ENCODE results near the gene CCDC34. TPM values are rescaled to one million over a fixed set of nuclear protein-coding genes. Genes with fewer than 3 reads are reported as not detected.

The CCDC34 gene
- total RNA-seq, 1 donor from 2014 or later, result 5.6 TPM

GRCh38 chr11:27403195-27403594, 40.2 kb upstream of the CCDC34 start:
- Histone ChIP-seq H3K36me3 (ENCODE audit: control insufficient read depth, insufficient read depth, low read length) (no peaks in the 10 kb centered on the region), H3K27me3 (ENCODE audit: control insufficient read depth, insufficient read depth, low read length) (no peaks in the 10 kb centered on the region), H3K4me3 (ENCODE audit: low read depth, low read length) (no peak overlapping the region)
- DNase-seq (ENCODE audit: low read depth), result no peak
- no peak for TF ChIP-seq CTCF (IDR thresholded peaks at IDR 0.05; ENCODE audit: insufficient read depth, low read length, poor library complexity, severe bottlenecking)

- Histone ChIP-seq H3K36me3 (ENCODE audit: control insufficient read depth, insufficient read depth, low read length) (no peaks in the 10 kb centered on the region), H3K27me3 (ENCODE audit: control insufficient read depth, insufficient read depth, low read length) (no peaks in the 10 kb centered on the region), H3K4me3 (ENCODE audit: low read depth, low read length) (no peak overlapping the region)
- no peak for DNase-seq (ENCODE audit: low read depth)
- TF ChIP-seq CTCF (IDR thresholded peaks at IDR 0.05; ENCODE audit: insufficient read depth, low read length, poor library complexity, severe bottlenecking), result no peak
These were observed 39.4 kb upstream of the CCDC34 start for GRCh38 chr11:27402450-27402849.

- H3K4me3 ChIP-seq (ENCODE audit: low read depth, low read length), result no peak overlapping the region
- no peak for TF ChIP-seq CTCF (IDR thresholded peaks at IDR 0.05; ENCODE audit: insufficient read depth, low read length, poor library complexity, severe bottlenecking)
These were observed 38.9 kb upstream of the CCDC34 start for GRCh38 chr11:27401833-27402316.

GRCh38 chr11:27401280-27401832, 38.3 kb upstream of the CCDC34 start:
- DNase-seq (ENCODE audit: low read depth), result no peak
- H3K27me3 ChIP-seq (ENCODE audit: control insufficient read depth, insufficient read depth, low read length), result no peaks in the 10 kb centered on the region
- H3K4me3 ChIP-seq (ENCODE audit: low read depth, low read length), result no peak overlapping the region
- no peaks in the 10 kb centered on the region for H3K36me3 ChIP-seq (ENCODE audit: control insufficient read depth, insufficient read depth, low read length)
- TF ChIP-seq CTCF (IDR thresholded peaks at IDR 0.05; ENCODE audit: insufficient read depth, low read length, poor library complexity, severe bottlenecking), result no peak

More at GRCh38 chr11:27401833-27402316, 38.9 kb upstream of the CCDC34 start:
- no peaks in the 10 kb centered on the region for H3K27me3 ChIP-seq (ENCODE audit: control insufficient read depth, insufficient read depth, low read length)
- no peak for DNase-seq (ENCODE audit: low read depth)
- H3K36me3 ChIP-seq (ENCODE audit: control insufficient read depth, insufficient read depth, low read length), result no peaks in the 10 kb centered on the region

- TF ChIP-seq CTCF (IDR thresholded peaks at IDR 0.05; ENCODE audit: insufficient read depth, low read length, poor library complexity, severe bottlenecking), result no peak
These were observed 35.4 kb upstream of the CCDC34 start for GRCh38 chr11:27398400-27398770.

More at GRCh38 chr11:27398400-27398770, 35.4 kb upstream of the CCDC34 start:
- Histone ChIP-seq H3K4me3 (ENCODE audit: low read depth, low read length) (no peak overlapping the region), H3K27me3 (ENCODE audit: control insufficient read depth, insufficient read depth, low read length) (no peaks in the 10 kb centered on the region), H3K36me3 (ENCODE audit: control insufficient read depth, insufficient read depth, low read length) (no peaks in the 10 kb centered on the region)
- DNase-seq (ENCODE audit: low read depth), result no peak

Data from kidney epithelial cell (primary cell).